Coronary artery (tissue), 2 donors: ENCODE measurements around the gene ST3GAL4.
"Not testable (repeated sequence)": the region's sequence is repeated elsewhere in the genome, so short reads cannot be mapped to it uniquely, and the experiment has no call there.

Experiments used
- DNase-seq: peaks from one replicate; pipeline ENCODE4 v3.0.0-alpha.2; 2017; ENCODE audit warnings: low spot score
- H3K27ac ChIP-seq, 2 donors: fragments of 200-600 bp; sonication (generic); one replicate each; pipeline ENCODE4 v1.5.1; 2016 to 2019
- H3K4me3 ChIP-seq: fragments of 200-600 bp; sonication (generic); 2 replicates; pipeline ENCODE4 v1.5.1; 2016; ENCODE audit warnings: mild to moderate bottlenecking, moderate library complexity
- CTCF ChIP-seq: fragments of 200-600 bp; sonication (generic); IDR thresholded peaks from one replicate; pipeline ENCODE4 v1.5.1; 2019; ENCODE audit warnings: antibody characterized with exemption

Gene ST3GAL4, protein sequence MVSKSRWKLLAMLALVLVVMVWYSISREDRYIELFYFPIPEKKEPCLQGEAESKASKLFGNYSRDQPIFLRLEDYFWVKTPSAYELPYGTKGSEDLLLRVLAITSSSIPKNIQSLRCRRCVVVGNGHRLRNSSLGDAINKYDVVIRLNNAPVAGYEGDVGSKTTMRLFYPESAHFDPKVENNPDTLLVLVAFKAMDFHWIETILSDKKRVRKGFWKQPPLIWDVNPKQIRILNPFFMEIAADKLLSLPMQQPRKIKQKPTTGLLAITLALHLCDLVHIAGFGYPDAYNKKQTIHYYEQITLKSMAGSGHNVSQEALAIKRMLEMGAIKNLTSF

GRCh38 chr11:126355324-126355925, at the start of gene ST3GAL4:
Gene ST3GAL4, plus strand, starts transcription at chr11:126355686. Its CDS starts 50,470 bp downstream, at chr11:126406156.
- TF ChIP-seq CTCF, result no peak
- peak within 1 kb of the TSS; percentile 87 for H3K4me3 ChIP-seq

DNA sequence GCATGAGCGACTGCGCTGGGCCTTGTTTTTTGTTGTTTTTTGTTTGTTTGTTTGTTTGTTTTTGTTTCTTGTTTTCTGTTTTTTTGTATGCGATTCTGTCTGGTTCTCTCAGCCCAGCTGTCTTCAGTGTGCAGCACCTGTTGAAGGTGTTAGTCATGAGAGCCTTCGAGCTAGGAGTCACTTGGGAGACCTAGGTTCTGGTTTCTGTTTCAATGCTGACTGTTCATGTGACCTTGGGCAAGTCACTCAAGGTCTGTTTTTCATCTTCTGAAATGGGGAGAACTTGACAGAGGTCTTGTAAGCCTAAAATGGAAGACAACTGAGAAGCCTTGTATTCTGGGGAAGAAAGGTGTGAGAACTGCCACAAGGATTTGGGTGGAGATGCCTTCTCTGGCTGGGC, 49.8 kb upstream of the ST3GAL4 start:
- no peak overlapping the region for H3K27ac ChIP-seq
- no peak for DNase-seq
- TF ChIP-seq CTCF, result no peak
- no peak overlapping the region for H3K4me3 ChIP-seq

More at GRCh38 chr11:126355324-126355925, at the start of gene ST3GAL4:
- DNase-seq, result peak; percentile 89
- H3K27ac ChIP-seq, result peak within 1 kb of the TSS; percentile 90 to 92

DNA sequence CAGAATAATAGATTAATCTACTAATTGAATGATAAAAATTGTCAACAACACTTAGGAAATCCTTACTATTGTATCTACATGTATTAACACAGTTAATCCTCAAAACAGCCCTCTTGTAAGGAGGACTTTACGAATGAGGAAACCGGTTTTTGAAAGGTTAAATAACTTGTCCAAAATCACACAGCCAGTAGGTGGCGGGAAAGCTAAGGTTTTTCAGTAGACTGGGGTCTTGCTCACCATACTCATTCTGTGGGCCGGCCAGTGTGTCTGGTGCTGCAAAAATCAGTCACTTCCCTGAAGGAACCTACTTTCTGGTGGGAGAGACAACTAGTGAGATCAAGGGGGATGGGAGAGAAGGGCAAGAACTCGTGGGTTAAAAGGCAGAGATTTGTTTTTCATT, 47.8 kb upstream of the ST3GAL4 start:
- no peak overlapping the region for H3K4me3 ChIP-seq
- DNase-seq, result no peak
- H3K27ac ChIP-seq, result no peak overlapping the region
- TF ChIP-seq CTCF, result no peak

GRCh38 chr11:126308271-126308671, 47.2 kb upstream of the ST3GAL4 start:
- H3K4me3 ChIP-seq, result no peak overlapping the region
- H3K27ac ChIP-seq, result no peak overlapping the region
- DNase-seq, result no peak
- TF ChIP-seq CTCF, result no peak

GRCh38 chr11:126308771-126309170, 46.7 kb upstream of the ST3GAL4 start:
- not testable (repeated sequence) for H3K27ac ChIP-seq, H3K4me3 ChIP-seq, DNase-seq

DNA sequence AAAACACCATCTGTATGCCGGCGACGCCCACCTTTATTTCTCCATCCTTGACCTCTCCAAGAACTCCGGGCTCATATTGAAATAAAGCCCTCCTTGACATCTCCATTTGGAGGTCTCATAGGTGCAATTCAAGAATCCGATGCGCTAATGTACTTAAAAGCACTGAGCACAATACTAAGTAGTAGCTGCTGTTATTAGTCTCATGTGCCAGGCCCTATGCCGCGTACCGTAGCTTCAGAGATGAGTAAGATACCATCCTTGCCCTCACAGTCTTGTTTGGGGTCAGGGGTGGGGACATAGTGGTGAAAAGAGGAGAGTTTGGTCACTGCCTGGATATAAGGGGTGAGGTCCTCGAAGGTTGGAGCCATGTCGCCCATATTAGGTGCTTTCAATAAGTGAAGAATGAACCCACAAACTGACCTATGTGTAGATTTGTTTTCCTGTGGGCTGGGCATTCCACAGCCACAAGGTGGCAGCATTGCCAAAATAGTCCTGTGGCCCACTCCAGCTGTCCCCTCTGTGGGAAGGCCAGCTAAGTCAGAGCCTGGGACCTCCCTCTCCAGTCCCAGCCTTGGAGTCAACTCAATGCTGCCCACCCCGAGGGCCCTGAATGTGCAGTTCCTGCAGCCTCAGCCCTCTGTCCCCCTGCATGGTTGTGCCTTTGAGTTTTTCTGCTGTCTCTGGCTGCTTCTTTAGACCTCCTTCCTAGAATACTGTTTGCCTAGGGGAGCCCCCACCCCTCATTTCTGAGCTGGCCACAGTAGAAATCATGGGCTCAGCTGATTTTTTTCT, 45.1 kb upstream of the ST3GAL4 start:
- peak; percentile 77 for TF ChIP-seq CTCF
- no peak overlapping the region for H3K27ac ChIP-seq
- H3K4me3 ChIP-seq, result no peak overlapping the region
- peak; percentile 85 for DNase-seq

GRCh38 chr11:126310992-126311310, 44.5 kb upstream of the ST3GAL4 start:
- no peak for TF ChIP-seq CTCF
- DNase-seq, result no peak
- Histone ChIP-seq H3K4me3 (no peak overlapping the region), H3K27ac (no peak overlapping the region)
